Pancreas (tissue), 10 donors: Measurements from ENCODE around the gene PHLDB3. TPM values are rescaled to one million over a fixed set of nuclear protein-coding genes. Genes with fewer than 3 reads are reported as not detected.

ENCODE experiments used
- ATAC-seq, 4 donors: fragments of 200-7000 bp; cut with Tn5 transposase; one replicate each; pipeline versions ENCODE4 v1.8.0 to v1.9.1; 2020; ENCODE audit warnings: mild to moderate bottlenecking in 4 of 4, moderate library complexity in 4 of 4
- DNase-seq, 6 donors: peaks; one replicate each; pipeline ENCODE4 v3.0.0-alpha.2; 2020
- FAIRE-seq: peaks from 2 replicates; lab custom pipeline; 2012; peaks lifted over from hg19 to GRCh38; lab: Jason Lieb, UNC
- H3K27ac ChIP-seq, 4 donors: fragments of 200-600 bp; sonication (generic); 1 replicate in 3 of 4; 2 replicates in 1 of 4; pipeline versions ENCODE4 v1.5.0 to v1.8.0; 2020
- H3K27me3 ChIP-seq, 4 donors: fragments of 200-600 bp; one replicate each; pipeline ENCODE4 v1.8.0; 2021
- H3K36me3 ChIP-seq, 3 donors: fragments of 200-600 bp; sonication (generic) in 1 of 3; one replicate each; pipeline versions ENCODE4 v1.5.0 to v1.8.0; 2020 to 2021
- H3K4me1 ChIP-seq, 3 donors: fragments of 200-600 bp; one replicate each; pipeline ENCODE4 v1.8.0; 2021
- H3K4me3 ChIP-seq, 4 donors: fragments of 200-600 bp; sonication (generic) in 2 of 4; one replicate each; pipeline versions ENCODE4 v1.5.0 to v1.8.0; 2020 to 2021
- H3K9me3 ChIP-seq, 4 donors: fragments of 200-600 bp; one replicate each; pipeline ENCODE4 v1.8.0; 2021
- WGBS, 2 donors: extraction: QIAGEN DNeasy Blood & Tissue Kit; methylation state at CpG; one replicate each; pipeline ENCODE4 v1.1.7; 2013; 5-methylcytosine and 5-hydroxymethylcytosine counted together
- intact Hi-C, 3 donors: fragments of 100-400 bp; cut with DNase I; formaldehyde crosslinking; loops; one replicate each; pipeline versions ENCODE4 v1.11.1 to v1.14.2; 2022
- polyA plus RNA-seq, 2 donors: library from polyadenylated mRNA; stranded (reverse); fragments of 200-250 nt; gene quantifications; one replicate each; pipeline ENCODE4 v1.2.3, GENCODE V29; 2013
- total RNA-seq, 6 donors: library from RNA; stranded (reverse); fragmentation: NEBNext Ultra II Directional in 4 of 6; extraction: Animal tissue kit (Norgen Biotek cat#: 25700) in 4 of 6; gene quantifications; one replicate each; pipeline versions ENCODE4 v1.2.1 to v1.2.4, GENCODE V29; 2021 to 2023
- TF ChIP-seq, protein P1 (sequence below), 4 donors: fragments of 200-600 bp; sonication (generic) in 3 of 4; IDR thresholded peaks; one replicate each; pipeline versions ENCODE4 v1.5.0 to v1.8.0; 2021; ENCODE audit warnings: antibody characterized with exemption in 4 of 4
- donor health status: healthy with polysubstance abuse.
- donor health status: DM: no; HTN: no; CAD: no; lungs with moderate emphysema.
- donor health status: DM: no; HTN: no; CAD: no.
- donor health status: control.
- donor health status: control.
- donor health status: Bipolar disorder and iron deficiency.
- donor health status: DM: yes; HTN: yes; CAD: no.
- donor health status: DM: no; HTN: no; CAD: no.
- donor health status: DM: no; HTN: no; CAD: no.
- donor health status: DM: yes; HTN: yes; CAD: no.

Gene PHLDB3
- total and polyA plus RNA-seq, 8 donors, result 7.2 to 33.7 (median 10.7) TPM

DNA sequence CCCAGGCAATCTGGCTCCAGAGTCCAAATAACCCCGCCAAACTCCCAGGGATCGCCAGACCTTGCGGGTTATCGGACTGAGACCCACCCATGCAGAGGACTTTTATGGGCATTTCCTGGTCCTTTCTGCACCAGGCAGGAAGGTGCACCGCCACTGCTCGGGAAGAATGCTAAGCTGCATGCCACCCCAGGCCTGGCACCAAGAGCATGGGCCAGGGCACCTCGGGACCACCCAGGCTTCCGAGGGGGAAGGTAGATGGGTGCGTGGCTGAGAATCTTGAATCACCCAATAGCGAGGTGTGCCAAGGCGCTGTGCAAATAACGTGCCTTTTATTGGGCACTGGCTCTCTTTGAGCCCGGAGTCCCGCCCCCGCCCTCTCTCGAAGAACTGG is 28.0 kb upstream of the PHLDB3 start:
- intact Hi-C loops, result no loop called here
- Histone ChIP-seq H3K9me3 (no peaks in the 10 kb centered on the region), H3K27ac (peak overlapping the region; percentile 51 to 86 (median 72)), H3K27me3 (no peaks in the 10 kb centered on the region), H3K4me3 (peak overlapping the region; percentile 16 to 56 (median 46)), H3K36me3 (no peaks in the 10 kb centered on the region), H3K4me1 (peaks cover 0 to 7% (median 0%) of the 10 kb centered on the region in 3 donors)
- FAIRE-seq (no peak), ATAC-seq (peak; percentile 5 to 29 (median 9)), DNase-seq (peak in 5 of 6 donors; percentile 50 to 72 (median 64))
- 1 to 2% methylated on average over 16 of the region's 16 CpGs for WGBS, 2 donors
- TF ChIP-seq, protein P1, sequence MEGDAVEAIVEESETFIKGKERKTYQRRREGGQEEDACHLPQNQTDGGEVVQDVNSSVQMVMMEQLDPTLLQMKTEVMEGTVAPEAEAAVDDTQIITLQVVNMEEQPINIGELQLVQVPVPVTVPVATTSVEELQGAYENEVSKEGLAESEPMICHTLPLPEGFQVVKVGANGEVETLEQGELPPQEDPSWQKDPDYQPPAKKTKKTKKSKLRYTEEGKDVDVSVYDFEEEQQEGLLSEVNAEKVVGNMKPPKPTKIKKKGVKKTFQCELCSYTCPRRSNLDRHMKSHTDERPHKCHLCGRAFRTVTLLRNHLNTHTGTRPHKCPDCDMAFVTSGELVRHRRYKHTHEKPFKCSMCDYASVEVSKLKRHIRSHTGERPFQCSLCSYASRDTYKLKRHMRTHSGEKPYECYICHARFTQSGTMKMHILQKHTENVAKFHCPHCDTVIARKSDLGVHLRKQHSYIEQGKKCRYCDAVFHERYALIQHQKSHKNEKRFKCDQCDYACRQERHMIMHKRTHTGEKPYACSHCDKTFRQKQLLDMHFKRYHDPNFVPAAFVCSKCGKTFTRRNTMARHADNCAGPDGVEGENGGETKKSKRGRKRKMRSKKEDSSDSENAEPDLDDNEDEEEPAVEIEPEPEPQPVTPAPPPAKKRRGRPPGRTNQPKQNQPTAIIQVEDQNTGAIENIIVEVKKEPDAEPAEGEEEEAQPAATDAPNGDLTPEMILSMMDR (IDR thresholded peaks at IDR 0.05), result no peak

DNA sequence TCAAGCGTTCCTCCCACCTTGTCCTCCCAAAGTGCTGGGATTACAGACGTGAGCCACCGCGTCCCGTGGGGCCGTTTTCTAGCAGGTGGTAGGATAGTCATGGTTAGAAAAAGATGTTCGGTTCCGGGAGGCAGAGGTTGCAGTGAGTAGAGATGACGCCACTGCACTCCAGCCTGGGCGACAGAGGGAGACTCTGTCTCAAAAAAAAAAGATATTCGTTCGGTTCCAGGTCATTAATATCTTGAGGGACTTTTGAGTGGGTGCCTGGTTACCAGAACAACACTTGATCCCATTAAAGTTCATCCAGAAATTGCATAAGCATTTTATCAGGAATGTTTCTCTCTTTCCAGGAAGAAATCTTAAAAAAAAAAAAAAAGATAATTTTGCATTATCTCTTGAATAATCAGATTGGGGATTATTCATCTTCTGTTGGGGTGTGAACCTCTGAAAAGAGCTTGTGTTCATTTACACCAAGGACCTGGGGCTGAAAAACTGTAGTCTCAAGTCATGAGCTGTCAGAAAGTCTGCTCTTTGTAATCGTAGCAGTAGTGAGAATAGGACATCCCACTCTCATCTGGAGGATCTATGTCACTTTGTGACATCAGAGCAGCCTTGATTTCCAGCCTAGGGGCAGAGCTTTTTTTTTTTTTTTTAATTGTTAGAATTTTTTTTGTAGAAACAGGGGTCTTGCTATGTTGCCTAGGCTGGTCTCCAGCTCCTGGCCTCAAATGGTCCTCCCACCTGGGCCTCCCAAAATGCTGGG is 23.5 kb upstream of the PHLDB3 start:
- no peaks in the 10 kb centered on the region for H3K36me3 ChIP-seq
- 26 to 35% methylated on average over 13 of the region's 13 CpGs for WGBS, 2 donors
- TF ChIP-seq, protein P1 (IDR thresholded peaks at IDR 0.05), result no peak
- intact Hi-C loops, result no loop called here
- no peaks in the 10 kb centered on the region for H3K27me3 ChIP-seq
- peak overlapping the region in 3 of 4 donors; percentile 16 to 77 (median 73) for H3K27ac ChIP-seq
- DNase-seq, result no peak
- H3K4me3 ChIP-seq, result peak overlapping the region in 1 of 4 donors; percentile 73
- ATAC-seq, result peak in 2 of 4 donors; percentile 2 to 4
- H3K4me1 ChIP-seq, result peaks cover 0 to 23% (median 13%) of the 10 kb centered on the region in 3 donors
- FAIRE-seq, result no peak
- no peaks in the 10 kb centered on the region for H3K9me3 ChIP-seq

DNA sequence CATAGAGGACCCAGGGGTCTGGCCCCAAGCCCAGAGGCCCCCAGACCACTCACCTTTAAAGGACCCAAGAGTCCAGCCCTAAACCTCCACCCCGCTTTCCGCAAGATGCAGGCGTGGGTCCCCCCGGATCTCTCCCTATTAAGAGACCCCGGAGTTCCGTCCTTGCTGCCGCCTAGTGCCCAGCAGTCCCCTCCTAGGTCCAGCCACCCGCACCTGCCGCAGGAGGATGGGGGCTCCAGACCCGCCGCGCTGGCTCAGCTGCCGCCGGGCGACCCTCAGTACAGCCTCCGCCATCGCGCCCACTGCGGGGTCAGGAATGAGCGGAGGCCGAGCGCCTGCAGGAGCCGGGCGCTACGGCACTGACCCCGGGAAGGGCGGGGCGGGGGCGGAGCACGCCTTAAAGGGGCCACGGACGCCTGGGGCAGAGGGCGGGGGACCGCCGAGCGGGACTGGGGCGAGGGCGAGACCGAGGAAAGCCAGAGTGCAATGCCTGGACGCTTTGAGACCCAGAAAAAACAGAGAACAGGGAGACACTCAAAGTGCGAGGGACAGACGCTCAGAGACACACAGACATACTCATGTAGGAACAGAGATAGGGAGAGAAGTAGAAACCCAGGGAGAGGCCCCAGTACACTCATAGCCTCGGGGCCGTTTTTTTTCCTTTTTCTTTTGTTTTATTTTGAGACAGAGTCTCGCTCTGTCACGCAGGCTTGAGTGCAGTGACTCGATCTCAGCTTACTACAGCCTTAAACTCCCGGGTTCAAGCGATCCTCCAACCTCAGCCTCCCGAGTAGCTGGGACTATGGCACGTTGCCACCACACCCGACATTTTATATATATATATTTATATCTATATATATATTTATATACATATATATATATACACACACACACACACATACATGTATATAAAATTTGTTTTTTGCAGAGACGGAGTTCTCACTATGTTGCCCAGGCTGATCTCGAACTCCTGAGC is 22.6 kb upstream of the PHLDB3 start, which contains the start of gene ETHE1:
Gene ETHE1 (minus strand): TSS at position 318 of the 976 bp plus-strand sequence. CDS start 24 bp downstream, at position 294.
- no peak for FAIRE-seq
- peaks cover 0 to 20% (median 13%) of the 10 kb centered on the region in 3 donors for H3K4me1 ChIP-seq
- WGBS, 2 donors, result 5% methylated on average over 49 to 54 of the region's 54 CpGs
- TF ChIP-seq, protein P1 (IDR thresholded peaks at IDR 0.05), result no peak
- no peaks in the 10 kb centered on the region for H3K36me3 ChIP-seq
- H3K9me3 ChIP-seq, result no peaks in the 10 kb centered on the region
- ATAC-seq, result peak; percentile 94 to 95 (median 94)
- intact Hi-C loops, result no loop called here
- peak within 1 kb of the TSS; percentile 51 to 73 (median 60) for H3K4me3 ChIP-seq
- H3K27me3 ChIP-seq, result no peaks in the 10 kb centered on the region
- DNase-seq, result peak; percentile 75 to 94 (median 86)
- peak within 1 kb of the TSS in 3 of 4 donors; percentile 16 to 77 (median 73) for H3K27ac ChIP-seq

DNA sequence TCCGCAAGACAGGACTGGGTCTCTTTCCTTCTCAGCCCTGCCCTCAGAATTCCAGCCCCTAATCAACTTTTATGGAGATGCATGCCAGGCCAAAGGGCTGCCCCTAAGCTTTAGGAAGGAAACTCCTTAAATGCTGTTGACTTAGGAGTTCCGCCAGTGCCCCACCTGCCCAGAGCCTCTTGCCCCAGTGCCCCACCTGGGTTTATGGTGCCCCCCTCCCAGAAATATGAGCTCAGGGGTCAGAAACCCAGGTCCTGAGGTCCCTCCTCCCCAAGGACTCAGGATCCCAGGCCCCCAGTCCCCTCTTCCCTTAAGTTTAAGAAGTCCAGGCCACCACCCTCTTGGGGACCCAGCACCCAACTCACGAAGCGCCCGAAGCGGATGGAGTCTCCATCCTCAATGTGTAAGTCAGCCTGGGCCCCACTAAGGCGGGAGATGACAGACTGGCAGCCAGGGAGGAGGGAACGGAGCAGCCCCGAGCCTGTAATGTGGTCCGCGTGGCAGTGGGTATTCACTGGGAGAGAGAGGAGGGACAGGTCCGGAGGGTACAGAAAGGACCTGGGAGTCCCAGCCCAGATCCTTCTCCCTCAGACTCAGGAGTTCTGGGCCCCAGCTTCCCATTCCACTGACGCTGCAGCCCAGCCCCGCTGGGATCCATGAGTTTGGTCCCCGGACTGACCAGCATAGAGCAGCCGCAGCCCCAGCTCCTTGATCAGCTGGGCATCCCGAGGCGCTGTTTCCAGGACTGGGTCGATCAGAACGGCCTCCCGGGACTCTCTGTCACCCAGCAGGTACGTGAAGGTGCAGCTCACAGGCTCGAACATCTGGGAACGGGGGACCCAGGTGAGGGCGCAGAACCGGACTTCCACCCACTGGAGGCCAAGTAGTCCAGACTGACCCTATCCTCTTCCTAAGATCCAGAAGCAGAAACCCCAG is 21.6 kb upstream of the PHLDB3 start:
- TF ChIP-seq, protein P1 (IDR thresholded peaks at IDR 0.05), result no peak
- H3K27me3 ChIP-seq, result no peaks in the 10 kb centered on the region
- DNase-seq (peak in 3 of 6 donors; percentile 45 to 81 (median 64)), ATAC-seq (peak; percentile 47 to 56 (median 54)), FAIRE-seq (no peak)
- peak overlapping the region in 2 of 4 donors; percentile 73 to 77 for H3K27ac ChIP-seq
- 4 to 9% methylated on average over 26 of the region's 26 CpGs for WGBS, 2 donors
- H3K4me1 ChIP-seq, result peaks cover 0 to 20% (median 13%) of the 10 kb centered on the region in 3 donors
- H3K36me3 ChIP-seq, result no peaks in the 10 kb centered on the region
- H3K9me3 ChIP-seq, result no peaks in the 10 kb centered on the region
- H3K4me3 ChIP-seq, result peak overlapping the region; percentile 51 to 73 (median 60)
- intact Hi-C loops, result no loop called here
